Ovary (tissue), 9 donors: ENCODE results near the gene C4orf50. TPM values are rescaled to one million over a fixed set of nuclear protein-coding genes. Genes with fewer than 3 reads are reported as not detected.
"Not testable (repeated sequence)": the region's sequence is repeated elsewhere in the genome, so short reads cannot be mapped to it uniquely, and the experiment has no call there.

ENCODE experiments used
- DNase-seq, 5 donors: peaks; one replicate each; pipeline ENCODE4 v3.0.0-alpha.2; 2019 to 2020
- H3K27ac ChIP-seq, 2 donors: fragments of 200-600 bp; one replicate each; pipeline versions ENCODE4 v1.5.1 to v1.8.0; 2019 to 2022
- H3K27me3 ChIP-seq: fragments of 200-600 bp; one replicate; pipeline ENCODE4 v1.8.0; 2022
- H3K36me3 ChIP-seq: fragments of 200-600 bp; sonication (generic); one replicate; pipeline ENCODE4 v1.5.1; 2019
- H3K4me1 ChIP-seq: one replicate; pipeline ENCODE4 v1.8.1; 2013; ENCODE audit warnings: mild to moderate bottlenecking, moderate library complexity; ENCODE audit not compliant: insufficient read depth
- H3K4me3 ChIP-seq: fragments of 200-600 bp; sonication (generic); one replicate; pipeline ENCODE4 v1.5.1; 2017
- H3K9me3 ChIP-seq, 2 donors: fragments of 200-600 bp in 1 of 2; sonication (generic) in 1 of 2; one replicate each; pipeline versions ENCODE4 v1.5.1 to v1.8.1; 2013 to 2019; ENCODE audit warnings: mild to moderate bottlenecking in 1 of 2, moderate library complexity in 1 of 2
- EP300 ChIP-seq: sonication (generic); formaldehyde crosslinking; IDR thresholded peaks from one replicate; pipeline ENCODE4 v1.6.1; 2017; ENCODE audit warnings: antibody characterized with exemption
- POLR2A ChIP-seq: fragments of 450-650 bp; IDR thresholded peaks from one replicate; pipeline ENCODE4 v1.6.1; 2017; ENCODE audit warnings: antibody characterized with exemption, mild to moderate bottlenecking, moderate library complexity
- WGBS, 3 donors: extraction: QIAGEN DNeasy Blood & Tissue Kit in 1 of 3; methylation state at CpG; one replicate each; pipeline versions ENCODE4 v1.1.5 to v1.1.7; 2013 to 2017; 5-methylcytosine and 5-hydroxymethylcytosine counted together
- intact Hi-C, 4 donors: fragments of 100-400 bp; cut with DNase I; formaldehyde crosslinking; loops; one replicate each; pipeline versions ENCODE4 v1.11.0 to v1.15.1; 2022 to 2023
- polyA plus RNA-seq, 2 donors: library from polyadenylated mRNA; stranded (reverse); fragments of 200-250 nt in 1 of 2; fragments of 350-450 nt in 1 of 2; fragmentation: Illumina TruSeq in 1 of 2; extraction: RNeasy Lipid Tissue Mini Kit (QIAGEN cat#74804) in 1 of 2; gene quantifications; one replicate each; pipeline ENCODE4 v1.2.3, GENCODE V29; 2013 to 2014
- total RNA-seq, 7 donors: library from RNA; depleted of rRNA in 2 of 7; stranded (reverse); fragments of >200 nt in 2 of 7; fragmentation: NEBNext Ultra II Directional in 3 of 7; extraction: Animal tissue kit (Norgen Biotek cat#: 25700) in 3 of 7; gene quantifications; one replicate each; pipeline versions ENCODE4 v1.1.0 to v1.2.4, GENCODE V29; 2016 to 2023
- TF ChIP-seq, protein P1 (sequence below), 3 donors: fragments of 450-650 bp in 2 of 3; fragments of 200-600 bp in 1 of 3; IDR thresholded peaks; one replicate each; pipeline versions ENCODE4 v1.5.1 to v1.8.0; 2016 to 2022; ENCODE audit warnings: antibody characterized with exemption in 3 of 3, mild to moderate bottlenecking in 1 of 3
- donor health status: DM: no; HTN: no; CAD: no; lungs with moderate emphysema.
- donor health status: DM: no; HTN: no; CAD: no.
- donor health status: Bipolar disorder and iron deficiency.
- donor health status: DM: yes; HTN: yes; CAD: no.
- donor health status: DM: no; HTN: no; CAD: no.
- donor health status: DM: yes; HTN: yes; CAD: no.

Gene C4orf50
- total and polyA plus RNA-seq, 9 donors = 0.04 to 0.35 (median 0.12) TPM

DNA sequence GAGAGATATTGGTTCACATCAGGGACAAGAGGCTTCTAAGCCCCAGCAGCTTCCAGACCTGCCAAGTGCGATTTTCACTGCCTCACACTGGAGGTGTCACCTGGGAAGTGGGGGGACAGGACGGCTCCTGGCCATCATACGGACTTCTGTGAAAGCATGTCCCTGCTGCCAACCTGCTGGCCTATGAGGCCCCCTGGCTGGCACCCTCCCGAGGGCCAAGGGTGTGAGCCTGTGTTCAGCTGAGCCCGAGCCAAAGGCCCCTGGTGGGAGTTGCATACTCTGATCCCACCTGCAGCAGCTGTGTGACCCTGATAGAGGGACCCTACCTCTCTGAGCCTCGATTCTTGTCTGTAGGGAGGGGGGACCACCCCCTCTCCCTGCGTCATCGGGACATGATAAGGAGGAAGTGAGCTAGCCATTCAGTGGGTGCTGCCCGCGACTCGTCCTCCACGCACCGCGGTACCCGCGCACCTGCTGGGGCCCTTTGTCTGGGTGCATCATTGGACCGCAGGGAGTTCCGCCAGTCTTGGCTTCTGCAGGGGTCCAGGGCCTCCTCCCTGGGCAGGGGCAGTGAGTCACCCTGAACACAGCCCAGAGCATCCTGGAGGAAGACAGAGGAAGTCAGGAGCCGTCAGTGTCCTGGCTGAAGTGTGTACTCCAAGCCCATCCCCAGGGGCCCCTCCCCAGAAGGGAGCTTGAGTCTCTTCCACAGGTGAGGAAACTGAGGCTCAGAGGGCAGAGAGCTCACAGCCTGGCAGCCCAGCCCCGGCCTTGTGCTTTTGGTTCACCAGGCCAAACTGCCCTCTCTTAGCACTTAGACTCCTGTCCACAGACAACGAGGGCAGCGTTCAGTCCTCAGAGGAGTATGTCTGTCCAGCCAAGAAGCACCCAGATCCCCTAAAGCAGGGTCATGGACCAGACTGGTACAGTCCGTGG lies 24.1 kb downstream of the C4orf50 start:
- Histone ChIP-seq H3K36me3 (no peaks in the 10 kb centered on the region), H3K27me3 (no peaks in the 10 kb centered on the region), H3K4me3 (no peak overlapping the region), H3K27ac (no peak overlapping the region), H3K9me3 (no peaks in the 10 kb centered on the region), H3K4me1 (no peaks in the 10 kb centered on the region)
- peak in 1 of 5 donors; percentile 19 for DNase-seq
- TF ChIP-seq, protein P1, sequence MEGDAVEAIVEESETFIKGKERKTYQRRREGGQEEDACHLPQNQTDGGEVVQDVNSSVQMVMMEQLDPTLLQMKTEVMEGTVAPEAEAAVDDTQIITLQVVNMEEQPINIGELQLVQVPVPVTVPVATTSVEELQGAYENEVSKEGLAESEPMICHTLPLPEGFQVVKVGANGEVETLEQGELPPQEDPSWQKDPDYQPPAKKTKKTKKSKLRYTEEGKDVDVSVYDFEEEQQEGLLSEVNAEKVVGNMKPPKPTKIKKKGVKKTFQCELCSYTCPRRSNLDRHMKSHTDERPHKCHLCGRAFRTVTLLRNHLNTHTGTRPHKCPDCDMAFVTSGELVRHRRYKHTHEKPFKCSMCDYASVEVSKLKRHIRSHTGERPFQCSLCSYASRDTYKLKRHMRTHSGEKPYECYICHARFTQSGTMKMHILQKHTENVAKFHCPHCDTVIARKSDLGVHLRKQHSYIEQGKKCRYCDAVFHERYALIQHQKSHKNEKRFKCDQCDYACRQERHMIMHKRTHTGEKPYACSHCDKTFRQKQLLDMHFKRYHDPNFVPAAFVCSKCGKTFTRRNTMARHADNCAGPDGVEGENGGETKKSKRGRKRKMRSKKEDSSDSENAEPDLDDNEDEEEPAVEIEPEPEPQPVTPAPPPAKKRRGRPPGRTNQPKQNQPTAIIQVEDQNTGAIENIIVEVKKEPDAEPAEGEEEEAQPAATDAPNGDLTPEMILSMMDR (IDR thresholded peaks at IDR 0.05) = no peak
- no peak for TF ChIP-seq EP300
- TF ChIP-seq POLR2A = no peak
- 77 to 84% (median 83%) methylated on average over 23 of the region's 23 CpGs for WGBS, 3 donors
- intact Hi-C loops = no loop called here

DNA sequence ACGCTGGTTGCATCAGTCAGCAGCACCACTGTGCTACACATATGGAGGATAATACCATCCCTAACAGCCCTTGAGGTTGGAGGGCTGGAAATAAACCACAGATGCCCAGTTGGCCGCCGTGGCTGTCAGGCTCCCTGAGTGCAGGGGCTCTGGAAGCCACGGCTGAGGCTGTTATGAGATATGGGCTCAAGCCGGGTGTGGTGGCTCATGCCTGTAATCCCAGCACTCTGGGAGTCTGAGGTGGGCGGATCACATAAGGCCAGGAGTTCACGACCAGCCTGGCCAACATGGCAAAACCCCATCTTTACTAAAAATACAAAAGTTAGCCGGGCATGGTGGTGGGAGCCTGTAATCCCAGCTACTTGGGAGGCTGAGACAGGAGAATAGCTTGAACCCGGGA lies 24.9 kb downstream of the C4orf50 start:
- H3K4me3 ChIP-seq, H3K36me3 ChIP-seq, H3K9me3 ChIP-seq, H3K4me1 ChIP-seq, intact Hi-C loops, H3K27me3 ChIP-seq, H3K27ac ChIP-seq: not testable (repeated sequence)
- peak in 1 of 5 donors; percentile 12 for DNase-seq
- WGBS, 3 donors = 72 to 74% (median 72%) methylated on average over 9 of the region's 9 CpGs

- peak in 1 of 5 donors; percentile 13 for DNase-seq
- Histone ChIP-seq H3K9me3 (no peaks in the 10 kb centered on the region), H3K27me3 (no peaks in the 10 kb centered on the region), H3K36me3 (no peaks in the 10 kb centered on the region), H3K4me1 (no peaks in the 10 kb centered on the region), H3K27ac (no peak overlapping the region), H3K4me3 (no peak overlapping the region)
- 66 to 71% (median 68%) methylated on average over 6 to 11 of the region's 11 CpGs for WGBS, 3 donors
- intact Hi-C loops = no loop called here
- TF ChIP-seq, protein P1 (IDR thresholded peaks at IDR 0.05) = no peak
- no peak for TF ChIP-seq EP300
- TF ChIP-seq POLR2A = no peak
Observed at GRCh38 chr4:5992828-5993321, 25.4 kb downstream of the C4orf50 start.

DNA sequence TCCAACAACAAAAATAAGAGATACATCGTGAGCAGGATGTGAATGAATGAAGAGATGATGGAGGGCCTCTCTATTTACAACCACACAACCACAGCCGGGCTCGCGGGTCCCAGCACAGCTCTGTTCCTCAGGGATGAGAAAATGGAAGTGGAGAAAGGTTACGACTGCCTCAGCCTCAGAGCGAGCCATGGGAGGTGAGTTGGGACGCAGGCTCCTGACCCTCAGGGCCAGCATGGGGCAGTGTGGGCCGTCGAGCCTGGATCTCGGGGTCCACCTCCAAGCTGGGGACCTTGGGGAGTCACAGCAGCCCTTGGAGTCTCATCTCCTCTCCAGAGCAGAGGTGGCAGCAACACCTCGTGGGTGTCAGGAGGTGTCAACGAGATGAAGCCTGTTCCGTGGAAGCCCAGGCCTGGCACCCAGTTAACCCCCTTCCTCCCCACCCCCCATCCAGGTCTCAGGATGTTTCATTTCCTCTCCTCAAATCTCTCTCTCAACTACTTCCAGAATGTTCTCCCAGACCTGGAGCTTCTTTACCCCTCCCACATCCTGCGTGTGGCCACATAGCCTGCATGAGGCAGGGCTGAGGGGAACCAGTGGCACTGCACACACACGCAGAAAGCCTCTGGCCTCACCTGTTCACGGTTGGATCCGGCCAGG lies 25.9 kb downstream of the C4orf50 start:
- TF ChIP-seq EP300 (no peak), POLR2A (no peak)
- TF ChIP-seq, protein P1 (IDR thresholded peaks at IDR 0.05) = no peak
- 74 to 83% (median 82%) methylated on average over 17 of the region's 17 CpGs for WGBS, 3 donors
- no peaks in the 10 kb centered on the region for H3K36me3 ChIP-seq
- intact Hi-C loops = no loop called here
- H3K4me3 ChIP-seq = no peak overlapping the region
- H3K9me3 ChIP-seq = no peaks in the 10 kb centered on the region
- no peaks in the 10 kb centered on the region for H3K27me3 ChIP-seq
- H3K4me1 ChIP-seq = no peaks in the 10 kb centered on the region
- DNase-seq = peak in 1 of 5 donors; percentile 8
- no peak overlapping the region for H3K27ac ChIP-seq
